ENCODE results near the gene LYPD4.

LYPD4 gene

GRCh38 chr19:41849067-41849466, 4.6 kb upstream of the LYPD4 start:
- no peak for DNase-seq

DNA sequence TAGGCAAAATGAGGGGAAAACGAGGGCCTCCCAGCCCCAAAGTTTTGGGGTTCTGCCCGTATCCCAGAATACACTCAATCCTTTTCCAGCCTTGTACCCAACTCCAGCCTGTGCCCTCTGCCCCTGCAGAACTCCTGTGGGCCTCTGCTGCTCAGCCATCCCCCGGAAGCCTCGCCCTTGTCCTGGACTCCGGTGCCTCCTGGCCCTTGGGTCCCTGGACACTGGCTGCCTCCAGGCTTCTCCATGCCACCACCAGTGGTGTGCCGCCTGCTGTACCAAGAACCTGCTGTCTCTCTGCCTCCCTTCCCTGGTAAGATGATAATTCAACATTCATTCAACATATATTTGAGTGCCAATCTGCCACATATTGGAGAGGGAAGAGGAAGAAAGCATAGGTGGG, 4.2 kb upstream of the LYPD4 start:
- no peak for DNase-seq

- DNase-seq: no peak
Observed at GRCh38 chr19:41847351-41848105, 3.0 kb upstream of the LYPD4 start.

GRCh38 chr19:41845051-41845590, 638 bp upstream of the LYPD4 start:
- no peak for DNase-seq

DNA sequence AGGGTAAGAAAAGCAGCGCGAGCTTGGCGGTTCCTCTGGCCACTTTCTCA, 343 bp upstream of the LYPD4 start, which contains the start of gene DMRTC2:
Gene DMRTC2 (plus strand): TSS at position 42 of the 50 bp plus-strand sequence. CDS start 2,387 bp downstream, outside the sequence.
- DNase-seq: no peak

DNA sequence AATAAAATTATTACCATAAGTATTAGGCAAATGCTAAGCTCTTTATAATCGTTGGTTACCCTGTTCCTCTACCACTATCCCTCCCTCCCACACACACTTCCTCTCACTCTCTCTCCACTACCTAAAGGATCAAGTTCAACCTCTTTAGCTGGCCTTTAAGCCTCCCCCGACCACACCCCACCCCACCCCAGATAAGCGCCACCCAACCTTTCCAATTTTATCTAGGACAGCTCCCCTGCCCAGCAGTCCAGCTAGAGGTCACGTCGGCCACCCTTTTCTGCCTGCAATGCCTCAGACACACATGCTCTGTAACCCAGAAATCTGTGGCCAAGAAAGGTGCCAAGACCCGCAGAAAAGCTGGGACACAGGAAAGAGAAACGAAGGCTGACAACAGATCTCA, 1.1 kb downstream of the LYPD4 start:
- DNase-seq: no peak

DNA sequence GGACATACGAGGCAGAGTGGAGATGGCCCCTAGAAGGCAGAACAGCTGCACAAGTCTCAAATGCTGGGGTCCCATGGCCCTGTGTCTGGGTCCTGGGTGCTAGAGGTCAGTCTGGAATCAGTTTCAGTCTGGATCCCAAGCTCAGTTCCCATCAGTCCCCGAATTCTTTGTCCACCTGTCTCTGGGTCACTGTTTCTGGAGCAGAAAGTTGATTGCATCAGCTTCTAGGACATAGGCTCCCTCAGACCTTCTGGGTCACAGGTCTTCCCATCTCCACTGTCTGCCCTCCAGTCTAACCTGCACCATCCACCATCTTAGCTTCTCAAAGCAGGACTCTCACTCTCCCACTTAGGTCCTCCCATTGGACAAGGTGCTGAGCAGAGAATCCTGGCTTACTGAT, 5.3 kb downstream of the LYPD4 start:
- DNase-seq: no peak

DNA sequence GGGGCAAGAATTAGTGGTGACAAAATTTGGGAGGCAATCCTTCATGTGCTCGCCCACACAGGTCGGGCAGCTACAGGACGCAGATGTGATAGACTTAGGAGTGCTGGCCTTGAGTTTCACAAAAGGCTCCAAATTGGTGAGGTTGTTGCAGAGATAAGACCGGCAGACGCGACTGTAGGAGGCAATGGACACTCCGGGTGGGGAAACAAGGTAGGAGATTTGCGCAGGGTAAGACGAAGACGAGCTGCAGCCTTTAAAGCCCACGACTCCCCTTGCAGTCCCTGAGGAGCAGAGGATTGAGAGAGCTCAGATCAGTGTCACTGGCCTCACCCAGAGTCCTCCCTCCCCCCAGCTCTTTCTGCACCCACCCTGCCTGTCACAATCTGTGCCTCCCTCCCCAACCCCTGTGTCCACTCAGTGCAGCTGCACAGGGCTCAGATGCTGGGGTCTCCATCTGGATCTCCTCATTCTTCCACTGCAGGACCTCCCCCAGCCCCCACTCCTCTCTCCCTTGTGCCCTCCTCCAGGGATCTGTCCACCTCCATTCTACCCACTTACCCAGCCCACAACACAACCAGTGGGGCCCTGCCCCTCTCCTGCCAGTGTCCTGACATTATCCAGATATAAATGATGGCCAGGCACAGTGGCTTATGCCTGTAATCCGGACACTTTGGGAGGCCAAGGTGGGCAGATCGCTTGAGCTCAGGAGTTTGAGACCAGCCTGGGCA, 6.3 kb downstream of the LYPD4 start:
- DNase-seq: no peak

GRCh38 chr19:41821003-41821735, 23.3 kb downstream of the LYPD4 start:
- DNase-seq: peak; percentile 69

DNA sequence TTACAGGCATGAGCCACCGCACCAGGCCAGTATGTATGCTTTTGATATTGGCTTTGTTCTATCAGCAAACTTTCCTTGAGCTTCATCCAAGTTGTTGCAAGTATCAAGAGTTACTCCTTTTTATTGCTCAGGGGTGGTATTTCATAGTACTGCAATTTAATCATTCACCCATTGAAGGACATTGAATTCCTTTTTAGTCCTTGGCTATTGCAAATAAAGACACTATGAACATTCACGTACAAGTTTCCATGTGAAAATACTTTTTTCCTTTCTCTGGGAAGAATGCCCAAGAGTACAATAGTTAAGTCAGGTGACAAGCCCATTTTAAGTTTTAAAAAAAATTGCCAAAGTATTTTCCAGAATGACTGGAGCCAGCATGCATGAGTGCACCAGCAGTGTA, 27.7 kb downstream of the LYPD4 start:
- no peak for DNase-seq

DNA sequence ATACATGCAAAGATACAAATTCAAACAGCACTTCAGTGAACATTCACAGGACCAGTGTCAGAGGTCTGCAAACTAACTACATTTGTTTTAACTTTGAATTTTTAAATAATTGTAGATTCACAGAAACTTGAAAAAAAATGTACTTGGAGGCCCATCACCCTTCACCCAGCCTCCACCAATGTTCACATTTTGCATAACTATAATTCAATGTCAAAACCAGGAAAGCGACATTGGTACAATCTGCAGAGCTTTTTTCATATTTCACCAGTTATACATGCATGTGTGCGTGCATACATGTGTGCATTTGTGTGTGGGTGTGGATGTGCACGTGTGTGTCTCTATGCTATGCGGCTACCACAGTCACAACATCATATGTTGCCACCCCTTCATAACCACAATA, 29.2 kb downstream of the LYPD4 start:
- DNase-seq: no peak

DNA sequence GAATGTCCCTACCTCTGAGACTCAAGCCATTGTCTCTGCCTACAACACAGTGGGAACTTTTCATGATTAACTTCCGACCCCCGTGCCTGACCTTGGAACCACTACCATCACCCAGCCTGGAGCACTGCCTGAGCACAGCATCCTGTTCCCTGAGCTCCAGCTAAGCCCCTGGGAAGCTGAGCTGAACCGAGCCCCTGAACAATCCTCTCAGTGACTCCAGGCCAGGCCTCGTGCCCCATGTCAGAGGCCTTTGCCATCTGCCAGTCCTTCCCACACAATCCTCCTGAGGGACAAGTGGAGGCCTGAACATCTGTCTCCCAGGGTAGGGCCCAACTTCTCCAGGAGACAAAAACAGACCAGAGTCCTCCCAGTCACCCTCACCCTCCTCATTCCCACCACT, 30.6 kb downstream of the LYPD4 start:
- DNase-seq: no peak

DNA sequence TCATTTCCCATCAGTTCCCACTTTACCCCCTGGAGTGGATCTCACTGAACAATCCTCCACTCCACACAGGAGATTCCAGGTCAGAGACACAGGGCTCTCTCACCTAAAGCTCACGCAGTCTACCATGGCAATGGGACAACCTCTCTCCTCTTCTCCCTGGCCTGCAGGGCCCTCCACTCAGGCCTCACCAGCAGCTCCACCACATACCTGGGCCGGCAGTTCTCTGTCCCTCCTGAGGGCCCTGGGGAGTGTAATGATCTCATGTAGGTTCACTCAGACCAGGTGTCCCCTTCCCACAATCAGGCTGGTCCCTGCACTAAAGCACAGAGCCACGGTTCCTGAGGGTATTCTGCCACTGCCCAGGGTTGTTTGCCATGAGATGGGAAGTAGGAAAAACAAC, 32.5 kb downstream of the LYPD4 start:
- no peak for DNase-seq

DNA sequence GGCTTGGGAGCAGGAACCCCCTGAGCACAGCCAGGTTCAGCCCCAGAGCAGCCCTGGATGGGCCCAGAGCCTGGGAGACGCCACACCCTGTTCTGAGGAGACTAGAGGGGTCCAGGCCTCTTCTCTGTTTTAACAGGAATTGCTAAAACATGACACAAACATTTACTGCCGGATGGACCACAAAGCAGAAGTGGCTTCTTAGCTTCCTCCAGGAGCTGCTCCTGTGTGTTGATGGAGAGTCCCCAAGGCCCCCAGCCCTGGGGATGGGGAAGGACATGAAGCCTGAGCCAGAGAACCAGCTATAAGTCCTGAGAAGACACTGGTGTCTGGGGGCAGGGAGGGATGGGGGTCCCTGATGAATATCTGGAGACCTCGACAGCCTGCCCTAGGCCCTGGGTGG, 33.4 kb downstream of the LYPD4 start:
- DNase-seq: no peak

DNA sequence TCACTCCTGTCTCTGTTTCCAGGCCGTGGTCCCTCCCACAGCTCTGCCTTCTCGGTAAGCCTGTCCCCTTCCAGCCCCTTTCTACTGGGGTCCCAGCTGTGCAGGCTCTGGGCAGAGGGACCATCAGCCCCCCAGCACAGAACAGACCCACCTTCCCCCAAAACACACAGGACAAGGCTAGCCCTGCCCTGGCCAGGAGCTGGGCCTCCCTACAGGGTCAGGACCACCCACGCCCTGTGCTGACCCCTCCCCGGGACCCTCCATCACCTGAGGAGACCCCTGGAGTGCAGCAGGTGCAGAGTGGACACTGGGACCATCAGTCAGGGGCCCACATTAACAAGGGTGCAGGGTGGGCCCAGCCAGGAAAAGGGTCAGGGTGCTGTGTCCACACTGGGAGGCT, 34.2 kb downstream of the LYPD4 start:
- no peak for DNase-seq

DNA sequence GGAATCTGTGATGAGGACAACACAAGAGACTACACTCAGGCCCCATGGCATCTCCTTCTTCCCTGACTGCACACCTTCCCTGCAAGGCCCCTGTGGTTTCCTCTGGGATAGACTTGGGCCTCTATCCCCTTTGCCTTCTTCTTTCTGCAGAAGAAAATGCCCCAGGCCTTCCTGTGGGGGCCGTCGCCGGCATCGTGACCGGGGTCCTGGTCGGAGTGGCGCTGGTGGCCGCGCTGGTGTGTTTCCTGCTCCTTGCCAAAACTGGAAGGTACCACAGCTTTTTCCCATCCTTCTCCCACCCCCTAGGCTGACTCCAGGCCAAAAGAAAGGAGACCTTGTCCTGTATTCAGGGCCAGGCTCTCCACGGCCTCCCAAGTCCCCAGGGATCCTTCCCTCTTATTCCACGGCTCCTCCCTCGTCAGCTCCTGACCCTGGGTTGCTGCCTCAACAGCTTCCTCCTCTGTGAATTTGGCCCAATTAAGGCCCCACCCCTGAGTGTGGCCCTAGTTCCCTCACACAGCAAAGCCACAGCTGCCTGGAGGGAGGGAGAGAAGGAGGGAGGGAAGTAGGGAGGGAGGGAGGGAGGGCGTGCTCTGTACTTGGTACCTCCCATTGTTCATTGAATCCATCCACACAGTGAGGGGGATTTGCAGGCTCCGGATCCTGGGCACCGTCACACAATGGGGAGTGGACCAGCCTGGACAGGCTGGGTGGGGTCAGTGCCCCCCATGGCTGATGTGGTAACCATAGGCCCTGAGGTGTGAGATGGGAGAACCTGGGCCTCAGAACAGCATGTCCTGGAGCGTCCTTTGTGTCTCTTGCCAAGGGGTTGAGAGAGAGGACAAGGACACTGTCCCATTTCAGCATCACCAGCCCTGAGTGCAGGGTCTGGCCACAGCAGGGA, 35.6 kb downstream of the LYPD4 start:
- DNase-seq: no peak

GRCh38 chr19:41807176-41807575, 37.3 kb downstream of the LYPD4 start:
- DNase-seq: no peak

DNA sequence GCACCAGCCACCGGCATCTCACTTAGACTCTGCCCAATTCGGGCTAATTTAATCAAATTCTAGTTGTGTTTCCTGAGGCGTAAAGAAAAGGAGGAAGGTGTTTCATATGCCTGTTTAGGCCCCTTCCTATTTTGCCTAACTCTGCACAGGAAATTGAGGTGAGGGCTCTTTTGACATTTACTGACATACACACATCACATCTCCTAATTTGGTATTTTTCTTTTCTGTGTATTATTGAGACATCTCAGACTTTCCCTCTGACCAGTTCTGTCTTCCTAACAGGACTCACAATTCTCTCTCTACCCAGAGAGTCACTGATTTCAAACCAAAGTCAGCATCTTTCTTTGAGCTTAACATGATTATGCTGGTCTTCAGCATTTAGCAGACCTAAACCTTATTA, 40.1 kb downstream of the LYPD4 start:
- peak; percentile 9 for DNase-seq

DNA sequence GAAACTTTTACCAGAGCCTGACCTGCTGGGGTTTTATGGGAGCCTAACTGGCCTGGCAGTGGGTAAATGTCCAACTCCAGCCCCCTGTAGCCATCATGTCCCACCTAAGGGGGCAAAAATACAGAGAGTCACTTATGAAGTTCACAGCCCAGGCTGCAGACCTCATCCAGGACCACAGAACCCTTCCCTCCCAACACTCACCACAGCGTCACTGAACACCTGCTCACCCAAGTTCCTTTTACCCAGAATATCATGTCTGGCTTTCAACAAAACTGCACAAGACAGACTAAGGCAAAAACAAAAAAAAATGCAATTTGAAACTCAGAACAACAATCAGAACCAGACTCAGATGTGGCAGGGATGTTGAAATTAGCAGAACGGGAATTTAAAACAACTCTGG, 41.7 kb downstream of the LYPD4 start:
- no peak for DNase-seq

GRCh38 chr19:41801792-41802211, 42.7 kb downstream of the LYPD4 start:
- DNase-seq: no peak

GRCh38 chr19:41801031-41801430, 43.5 kb downstream of the LYPD4 start:
- no peak for DNase-seq

DNA sequence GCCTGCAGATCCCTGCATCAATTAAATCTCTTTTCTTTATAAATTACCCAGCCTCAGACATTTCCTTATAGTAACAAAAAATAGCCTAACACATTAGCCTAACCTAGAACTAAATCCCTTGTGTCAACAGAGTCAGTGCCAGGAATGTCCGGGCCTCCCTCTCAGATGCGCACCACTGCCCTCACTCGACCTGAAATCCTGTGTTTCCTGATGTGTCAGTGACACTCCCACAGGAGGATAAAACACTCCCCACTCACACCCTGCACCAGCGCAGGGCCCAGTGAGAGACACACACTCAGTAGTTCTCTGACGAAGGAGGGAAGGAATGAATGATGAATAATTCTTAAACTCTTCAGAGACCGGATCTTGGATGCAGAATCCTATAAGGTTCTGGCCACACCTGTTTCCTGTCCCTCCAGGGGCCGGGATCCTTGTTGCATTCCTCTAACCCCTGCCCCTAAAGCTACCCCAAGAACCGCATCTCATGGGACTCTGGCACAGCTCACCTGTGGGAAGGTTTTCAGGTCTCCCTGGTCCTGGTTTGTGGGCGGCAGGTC, 45.0 kb downstream of the LYPD4 start:
- no peak for DNase-seq

- no peak for DNase-seq
Observed at GRCh38 chr19:41796901-41797300, 47.6 kb downstream of the LYPD4 start.

All from activated CD4-positive, alpha-beta T cell treated with anti-CD3 and anti-CD28 coated beads, Interleukin-10, Interleukin-2, amounts not matched to agents 100 ng/mL and 50 ng/mL, durations not matched to agents 16 hours and 8 hours (primary cell).